ENCODE results near the gene ROM1.

ROM1 gene

GRCh38 chr11:62591448-62592145 is 21.5 kb upstream of the ROM1 start, which contains the start of gene TUT1:
TSS of gene TUT1 (minus strand) at chr11:62591523. CDS start at chr11:62591485, 38 bp downstream.
- peak within 1 kb of the TSS; percentile 50 for H3K4ac ChIP-seq (ENCODE audit: low read depth, low read length)
- peak within 1 kb of the TSS; percentile 85 for H4K12ac ChIP-seq (ENCODE audit: low read depth, low read length)
- no peaks in the 10 kb centered on the region for H3K27me3 ChIP-seq (ENCODE audit: insufficient read depth, low read length)
- no peak within 1 kb of the TSS for H2AK5ac ChIP-seq (ENCODE audit: low read length)
- no peak within 1 kb of the TSS for H3K23ac ChIP-seq (ENCODE audit: low read length)
- WGBS (ENCODE audit: extremely low coverage, insufficient coverage, insufficient read length), result no CpG with 5 or more reads among the region's 58 CpGs
- no peak within 1 kb of the TSS for H2BK12ac ChIP-seq (ENCODE audit: low read length)
- H3K18ac ChIP-seq (ENCODE audit: low read length), result peak within 1 kb of the TSS; percentile 66
- peak within 1 kb of the TSS; percentile 88 for H3K4me3 ChIP-seq (ENCODE audit: low read depth, low read length)
- H2AFZ ChIP-seq (ENCODE audit: insufficient read depth, low read length, poor library complexity), result peak within 1 kb of the TSS; percentile 73
- H4K91ac ChIP-seq (ENCODE audit: low read depth, low read length), result peak within 1 kb of the TSS; percentile 65
- DNase-seq, result peak; percentile 99 to 100
- peak within 1 kb of the TSS; percentile 87 for H4K8ac ChIP-seq (ENCODE audit: low read depth, low read length)
- peaks cover 29 to 46% of the 10 kb centered on the region in 2 experiments for H3K36me3 ChIP-seq (ENCODE audit: control insufficient read depth in 1 of 2, insufficient read depth in 2 of 2, low read length in 2 of 2)
- peak within 1 kb of the TSS; percentile 72 for H3K27ac ChIP-seq (ENCODE audit: low read depth, low read length)
- H3K9me3 ChIP-seq (ENCODE audit: insufficient read depth, low read depth, low read length), result peaks cover 3% of the 10 kb centered on the region
- peak within 1 kb of the TSS; percentile 84 for H3K9ac ChIP-seq (ENCODE audit: low read length)
- H3K79me2 ChIP-seq (ENCODE audit: control insufficient read depth, insufficient read depth, low read length, poor library complexity), result no peaks in the 10 kb centered on the region
- peaks cover 2% of the 10 kb centered on the region for H3K79me1 ChIP-seq (ENCODE audit: low read length)
- peak within 1 kb of the TSS; percentile 76 for H3K14ac ChIP-seq (ENCODE audit: low read length)
- H2BK120ac ChIP-seq (ENCODE audit: insufficient read depth, low read length, poor library complexity), result peak within 1 kb of the TSS; percentile 61
- peak within 1 kb of the TSS; percentile 81 for H3K4me2 ChIP-seq (ENCODE audit: low read length)
- peaks cover 3 to 9% of the 10 kb centered on the region in 2 experiments for H3K4me1 ChIP-seq (ENCODE audit: control insufficient read depth in 1 of 2, insufficient read depth in 2 of 2, low read length in 2 of 2)
- peak within 1 kb of the TSS; percentile 38 for H2BK5ac ChIP-seq (ENCODE audit: low read depth, low read length, poor library complexity)

- Histone ChIP-seq H3K14ac (ENCODE audit: low read length) (no peak overlapping the region), H3K79me1 (ENCODE audit: low read length) (peaks cover 2% of the 10 kb centered on the region), H3K79me2 (ENCODE audit: control insufficient read depth, insufficient read depth, low read length, poor library complexity) (no peaks in the 10 kb centered on the region), H2BK5ac (ENCODE audit: low read depth, low read length, poor library complexity) (no peak overlapping the region), H3K9ac (ENCODE audit: low read length) (peak overlapping the region; percentile 24), H2AK5ac (ENCODE audit: low read length) (no peak overlapping the region), H3K18ac (ENCODE audit: low read length) (no peak overlapping the region), H3K23ac (ENCODE audit: low read length) (no peak overlapping the region), H3K4me2 (ENCODE audit: low read length) (peak overlapping the region; percentile 81), H3K27ac (ENCODE audit: low read depth, low read length) (peak overlapping the region; percentile 45), H3K36me3 (ENCODE audit: control insufficient read depth in 1 of 2, insufficient read depth in 2 of 2, low read length in 2 of 2) (peaks cover 34 to 49% of the 10 kb centered on the region in 2 experiments), H3K4ac (ENCODE audit: low read depth, low read length) (no peak overlapping the region), H3K27me3 (ENCODE audit: insufficient read depth, low read length) (no peaks in the 10 kb centered on the region), H3K4me3 (ENCODE audit: low read depth, low read length) (peak overlapping the region; percentile 13), H3K9me3 (ENCODE audit: insufficient read depth, low read depth, low read length) (peaks cover 3% of the 10 kb centered on the region), H4K8ac (ENCODE audit: low read depth, low read length) (peak overlapping the region; percentile 36), H4K12ac (ENCODE audit: low read depth, low read length) (no peak overlapping the region), H4K91ac (ENCODE audit: low read depth, low read length) (peak overlapping the region; percentile 40), H3K4me1 (ENCODE audit: control insufficient read depth in 1 of 2, insufficient read depth in 2 of 2, low read length in 2 of 2) (peaks cover 3 to 9% of the 10 kb centered on the region in 2 experiments), H2BK12ac (ENCODE audit: low read length) (no peak overlapping the region), H2AFZ (ENCODE audit: insufficient read depth, low read length, poor library complexity) (no peak overlapping the region), H2BK120ac (ENCODE audit: insufficient read depth, low read length, poor library complexity) (no peak overlapping the region)
- DNase-seq, result no peak
- no CpG with 5 or more reads among the region's 17 CpGs for WGBS (ENCODE audit: extremely low coverage, insufficient coverage, insufficient read length)
Measured at GRCh38 chr11:62592146-62592815, 20.8 kb upstream of the ROM1 start.

GRCh38 chr11:62592989-62593421 is 20.1 kb upstream of the ROM1 start:
- H2AK5ac ChIP-seq (ENCODE audit: low read length), result no peak overlapping the region
- H4K8ac ChIP-seq (ENCODE audit: low read depth, low read length), result no peak overlapping the region
- no peak overlapping the region for H4K91ac ChIP-seq (ENCODE audit: low read depth, low read length)
- H3K79me1 ChIP-seq (ENCODE audit: low read length), result peaks cover 2% of the 10 kb centered on the region
- H2BK5ac ChIP-seq (ENCODE audit: low read depth, low read length, poor library complexity), result no peak overlapping the region
- no peak overlapping the region for H3K4ac ChIP-seq (ENCODE audit: low read depth, low read length)
- H2BK12ac ChIP-seq (ENCODE audit: low read length), result no peak overlapping the region
- H3K18ac ChIP-seq (ENCODE audit: low read length), result no peak overlapping the region
- no peak overlapping the region for H3K14ac ChIP-seq (ENCODE audit: low read length)
- H2BK120ac ChIP-seq (ENCODE audit: insufficient read depth, low read length, poor library complexity), result no peak overlapping the region
- no peak overlapping the region for H2AFZ ChIP-seq (ENCODE audit: insufficient read depth, low read length, poor library complexity)
- no peaks in the 10 kb centered on the region for H3K27me3 ChIP-seq (ENCODE audit: insufficient read depth, low read length)
- no peak overlapping the region for H3K23ac ChIP-seq (ENCODE audit: low read length)
- H3K79me2 ChIP-seq (ENCODE audit: control insufficient read depth, insufficient read depth, low read length, poor library complexity), result no peaks in the 10 kb centered on the region
- no peak overlapping the region for H3K4me2 ChIP-seq (ENCODE audit: low read length)
- H3K9ac ChIP-seq (ENCODE audit: low read length), result no peak overlapping the region
- H3K36me3 ChIP-seq (ENCODE audit: control insufficient read depth in 1 of 2, insufficient read depth in 2 of 2, low read length in 2 of 2), result peaks cover 41 to 53% of the 10 kb centered on the region in 2 experiments
- peaks cover 3% of the 10 kb centered on the region for H3K9me3 ChIP-seq (ENCODE audit: insufficient read depth, low read depth, low read length)
- DNase-seq, result no peak
- no peak overlapping the region for H3K4me3 ChIP-seq (ENCODE audit: low read depth, low read length)
- peaks cover 3 to 9% of the 10 kb centered on the region in 2 experiments for H3K4me1 ChIP-seq (ENCODE audit: control insufficient read depth in 1 of 2, insufficient read depth in 2 of 2, low read length in 2 of 2)
- no CpG with 5 or more reads among the region's 8 CpGs for WGBS (ENCODE audit: extremely low coverage, insufficient coverage, insufficient read length)
- H4K12ac ChIP-seq (ENCODE audit: low read depth, low read length), result no peak overlapping the region
- no peak overlapping the region for H3K27ac ChIP-seq (ENCODE audit: low read depth, low read length)

GRCh38 chr11:62593434-62594044 is 19.5 kb upstream of the ROM1 start:
- Histone ChIP-seq H2AK5ac (ENCODE audit: low read length) (no peak overlapping the region), H4K8ac (ENCODE audit: low read depth, low read length) (no peak overlapping the region), H3K9ac (ENCODE audit: low read length) (peak overlapping the region; percentile 49), H3K27me3 (ENCODE audit: insufficient read depth, low read length) (no peaks in the 10 kb centered on the region), H3K36me3 (ENCODE audit: control insufficient read depth in 1 of 2, insufficient read depth in 2 of 2, low read length in 2 of 2) (peaks cover 45 to 57% of the 10 kb centered on the region in 2 experiments), H3K4me3 (ENCODE audit: low read depth, low read length) (peak overlapping the region; percentile 10), H3K79me1 (ENCODE audit: low read length) (peaks cover 2% of the 10 kb centered on the region), H3K9me3 (ENCODE audit: insufficient read depth, low read depth, low read length) (peaks cover 3% of the 10 kb centered on the region), H3K79me2 (ENCODE audit: control insufficient read depth, insufficient read depth, low read length, poor library complexity) (no peaks in the 10 kb centered on the region), H3K4ac (ENCODE audit: low read depth, low read length) (no peak overlapping the region), H3K4me2 (ENCODE audit: low read length) (no peak overlapping the region), H3K18ac (ENCODE audit: low read length) (no peak overlapping the region), H2BK12ac (ENCODE audit: low read length) (no peak overlapping the region), H3K23ac (ENCODE audit: low read length) (no peak overlapping the region), H2BK120ac (ENCODE audit: insufficient read depth, low read length, poor library complexity) (no peak overlapping the region), H2BK5ac (ENCODE audit: low read depth, low read length, poor library complexity) (no peak overlapping the region), H4K12ac (ENCODE audit: low read depth, low read length) (no peak overlapping the region), H3K27ac (ENCODE audit: low read depth, low read length) (no peak overlapping the region), H4K91ac (ENCODE audit: low read depth, low read length) (no peak overlapping the region), H3K14ac (ENCODE audit: low read length) (no peak overlapping the region), H2AFZ (ENCODE audit: insufficient read depth, low read length, poor library complexity) (no peak overlapping the region), H3K4me1 (ENCODE audit: control insufficient read depth in 1 of 2, insufficient read depth in 2 of 2, low read length in 2 of 2) (peaks cover 3 to 9% of the 10 kb centered on the region in 2 experiments)
- peak; percentile 60 to 76 for DNase-seq
- WGBS (ENCODE audit: extremely low coverage, insufficient coverage, insufficient read length), result no CpG with 5 or more reads among the region's 13 CpGs
